ENCODE results near the gene CBY2. TPM values are rescaled to one million over a fixed set of nuclear protein-coding genes. Genes with fewer than 3 reads are reported as not detected.

Gene CBY2
- polyA plus RNA-seq, 1 experiment, result not detected

- ChIA-PET POLR2A (no interaction called here), CTCF (interaction anchor here (1.0 to 1.4 kb wide), 2 partner anchors 94 to 205 kb away, joined by 3 to 5 read pairs; no protein-coding TSS in a partner anchor)
- no peak for TF ChIP-seq CTCF (IDR thresholded peaks at IDR 0.05; ENCODE audit: low read depth, low read length)
- Histone ChIP-seq H3K27ac (ENCODE audit: low read depth, low read length) (no peak overlapping the region), H3K4me3 (ENCODE audit: low read depth, low read length) (no peak overlapping the region), H3K27me3 (ENCODE audit: control insufficient read depth, insufficient read depth, low read length) (no peaks in the 10 kb centered on the region), H3K9me3 (ENCODE audit: control insufficient read depth, insufficient read depth, low read length) (no peaks in the 10 kb centered on the region; the same call in 1 of the 2 replicates)
- no peak for DNase-seq (ENCODE audit: low read depth, low spot score)
Measured at GRCh38 chr13:45717349-45717748, 15.2 kb downstream of the CBY2 start.

GRCh38 chr13:45718063-45718462, 15.9 kb downstream of the CBY2 start:
- ChIA-PET CTCF (interaction anchor here (1.0 to 1.4 kb wide), 2 partner anchors 94 to 206 kb away, joined by 3 to 5 read pairs; no protein-coding TSS in a partner anchor), POLR2A (no interaction called here)
- no peak for DNase-seq (ENCODE audit: low read depth, low spot score)
- Histone ChIP-seq H3K4me3 (ENCODE audit: low read depth, low read length) (no peak overlapping the region), H3K27me3 (ENCODE audit: control insufficient read depth, insufficient read depth, low read length) (no peaks in the 10 kb centered on the region), H3K27ac (ENCODE audit: low read depth, low read length) (no peak overlapping the region), H3K9me3 (ENCODE audit: control insufficient read depth, insufficient read depth, low read length) (no peaks in the 10 kb centered on the region; the same call in 1 of the 2 replicates)
- TF ChIP-seq CTCF (IDR thresholded peaks at IDR 0.05; ENCODE audit: low read depth, low read length), result peak; percentile 60

GRCh38 chr13:45718992-45719391, 16.9 kb downstream of the CBY2 start:
- ChIA-PET POLR2A (no interaction called here), CTCF (interaction anchor here (0.8 kb wide), 1 partner anchor 10 kb away, joined by 3 read pairs; no protein-coding TSS in a partner anchor)
- Histone ChIP-seq H3K27me3 (ENCODE audit: control insufficient read depth, insufficient read depth, low read length) (peaks cover 3% of the 10 kb centered on the region), H3K27ac (ENCODE audit: low read depth, low read length) (no peak overlapping the region), H3K9me3 (ENCODE audit: control insufficient read depth, insufficient read depth, low read length) (no peaks in the 10 kb centered on the region; the same call in 1 of the 2 replicates), H3K4me3 (ENCODE audit: low read depth, low read length) (no peak overlapping the region)
- TF ChIP-seq CTCF (IDR thresholded peaks at IDR 0.05; ENCODE audit: low read depth, low read length), result no peak
- DNase-seq (ENCODE audit: low read depth, low spot score), result no peak

GRCh38 chr13:45721203-45721731, 19.1 kb downstream of the CBY2 start:
- DNase-seq (ENCODE audit: low read depth, low spot score), result no peak
- peaks cover 10% of the 10 kb centered on the region for H3K27me3 ChIP-seq (ENCODE audit: control insufficient read depth, insufficient read depth, low read length)
- no peak for TF ChIP-seq CTCF (IDR thresholded peaks at IDR 0.05; ENCODE audit: low read depth, low read length)
- POLR2A ChIA-PET, result no interaction called here
- H3K27ac ChIP-seq (ENCODE audit: low read depth, low read length), result no peak overlapping the region
- CTCF ChIA-PET, result interaction anchor here (0.5 kb wide), 1 partner anchor 1045 kb away, joined by 4 read pairs; no protein-coding TSS in a partner anchor
- H3K4me3 ChIP-seq (ENCODE audit: low read depth, low read length), result no peak overlapping the region
- no peaks in the 10 kb centered on the region for H3K9me3 ChIP-seq (ENCODE audit: control insufficient read depth, insufficient read depth, low read length)

- Histone ChIP-seq H3K9me3 (ENCODE audit: control insufficient read depth, insufficient read depth, low read length) (no peaks in the 10 kb centered on the region), H3K27ac (ENCODE audit: low read depth, low read length) (no peak overlapping the region), H3K27me3 (ENCODE audit: control insufficient read depth, insufficient read depth, low read length) (peaks cover 12% of the 10 kb centered on the region), H3K4me3 (ENCODE audit: low read depth, low read length) (no peak overlapping the region)
- DNase-seq (ENCODE audit: low read depth, low spot score), result no peak
- POLR2A ChIA-PET, result no interaction called here
- CTCF ChIA-PET, result no interaction called here
- TF ChIP-seq CTCF (IDR thresholded peaks at IDR 0.05; ENCODE audit: low read depth, low read length), result no peak
Measured at GRCh38 chr13:45723798-45724197, 21.7 kb downstream of the CBY2 start.

Measured in AG04450 (cell line).